Measurements from ENCODE around the gene PTH1R.

PTH1R gene

GRCh38 chr3:46893763-46894162, 16.2 kb downstream of the PTH1R start:
- POLR2A ChIA-PET = no interaction called here

DNA sequence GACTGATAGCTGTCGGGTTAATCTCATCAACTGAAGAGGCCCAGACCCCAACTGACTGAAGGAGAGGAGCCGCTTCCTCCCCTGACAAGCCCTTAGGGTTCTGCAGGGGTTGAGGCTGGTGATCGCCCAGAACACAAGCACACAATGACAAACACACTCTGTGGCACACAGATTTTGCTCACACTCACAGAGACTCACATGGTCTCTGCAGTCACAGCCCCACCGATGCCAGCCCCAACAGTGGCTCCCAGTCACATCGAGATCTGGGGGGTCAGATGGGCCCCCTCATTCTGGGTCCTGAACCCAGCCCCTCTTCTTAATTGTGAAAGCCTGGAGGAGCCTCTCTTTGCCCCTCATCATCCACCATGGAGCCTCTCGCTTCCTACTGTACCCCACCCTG, 16.7 kb downstream of the PTH1R start:
- POLR2A ChIA-PET = no interaction called here
- DNase-seq (ENCODE audit: extremely low spot score) = no peak
- TF ChIP-seq, protein P1, sequence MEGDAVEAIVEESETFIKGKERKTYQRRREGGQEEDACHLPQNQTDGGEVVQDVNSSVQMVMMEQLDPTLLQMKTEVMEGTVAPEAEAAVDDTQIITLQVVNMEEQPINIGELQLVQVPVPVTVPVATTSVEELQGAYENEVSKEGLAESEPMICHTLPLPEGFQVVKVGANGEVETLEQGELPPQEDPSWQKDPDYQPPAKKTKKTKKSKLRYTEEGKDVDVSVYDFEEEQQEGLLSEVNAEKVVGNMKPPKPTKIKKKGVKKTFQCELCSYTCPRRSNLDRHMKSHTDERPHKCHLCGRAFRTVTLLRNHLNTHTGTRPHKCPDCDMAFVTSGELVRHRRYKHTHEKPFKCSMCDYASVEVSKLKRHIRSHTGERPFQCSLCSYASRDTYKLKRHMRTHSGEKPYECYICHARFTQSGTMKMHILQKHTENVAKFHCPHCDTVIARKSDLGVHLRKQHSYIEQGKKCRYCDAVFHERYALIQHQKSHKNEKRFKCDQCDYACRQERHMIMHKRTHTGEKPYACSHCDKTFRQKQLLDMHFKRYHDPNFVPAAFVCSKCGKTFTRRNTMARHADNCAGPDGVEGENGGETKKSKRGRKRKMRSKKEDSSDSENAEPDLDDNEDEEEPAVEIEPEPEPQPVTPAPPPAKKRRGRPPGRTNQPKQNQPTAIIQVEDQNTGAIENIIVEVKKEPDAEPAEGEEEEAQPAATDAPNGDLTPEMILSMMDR (IDR thresholded peaks at IDR 0.05; ENCODE audit: control extremely low read depth, extremely low read depth, low read depth, missing control alignments) = no peak
- CTCF ChIA-PET = interaction anchor here (1.0 to 4.3 kb wide), 12 partner anchors 9 to 191 kb away, joined by 3 to 37 read pairs (median 7); no protein-coding TSS in a partner anchor

More at GRCh38 chr3:46893763-46894162, 16.2 kb downstream of the PTH1R start:
- TF ChIP-seq, protein P1 (IDR thresholded peaks at IDR 0.05; ENCODE audit: control extremely low read depth, extremely low read depth, low read depth, missing control alignments) = no peak
- CTCF ChIA-PET = interaction anchor here (0.7 to 4.3 kb wide), 7 partner anchors 16 to 186 kb away, joined by 3 to 37 read pairs (median 8); no protein-coding TSS in a partner anchor
- no peak for DNase-seq (ENCODE audit: extremely low spot score)

DNA sequence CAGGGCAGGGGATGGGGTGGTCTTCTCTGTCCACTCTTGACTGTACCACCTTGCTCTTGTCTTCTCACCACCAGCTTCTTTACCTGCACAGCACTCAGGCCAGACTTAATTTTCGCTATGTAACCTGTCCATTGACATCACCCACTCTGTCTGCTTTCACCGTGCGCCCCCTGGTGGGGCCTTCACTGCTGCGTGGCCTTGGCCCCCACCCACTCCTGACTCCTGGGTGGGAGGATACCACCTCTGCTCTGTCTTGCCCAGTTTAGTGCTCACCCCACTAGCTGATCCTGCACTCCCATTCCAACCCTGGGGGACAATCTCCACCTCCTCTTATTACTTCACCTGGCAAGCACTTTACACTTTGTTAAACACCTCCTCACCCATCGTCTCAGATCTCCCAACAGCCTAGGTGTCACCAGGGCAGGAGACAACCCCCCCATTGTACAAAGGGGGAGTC, 17.7 kb downstream of the PTH1R start:
- DNase-seq (ENCODE audit: extremely low spot score) = peak; percentile 82
- CTCF ChIA-PET = interaction anchor here (0.6 to 4.3 kb wide), 27 partner anchors 9 to 475 kb away, joined by 3 to 37 read pairs (median 4); partner anchors contain the start of gene ALS2CL
- POLR2A ChIA-PET = no interaction called here
- TF ChIP-seq, protein P1 (IDR thresholded peaks at IDR 0.05; ENCODE audit: control extremely low read depth, extremely low read depth, low read depth, missing control alignments) = peak; percentile 83

DNA sequence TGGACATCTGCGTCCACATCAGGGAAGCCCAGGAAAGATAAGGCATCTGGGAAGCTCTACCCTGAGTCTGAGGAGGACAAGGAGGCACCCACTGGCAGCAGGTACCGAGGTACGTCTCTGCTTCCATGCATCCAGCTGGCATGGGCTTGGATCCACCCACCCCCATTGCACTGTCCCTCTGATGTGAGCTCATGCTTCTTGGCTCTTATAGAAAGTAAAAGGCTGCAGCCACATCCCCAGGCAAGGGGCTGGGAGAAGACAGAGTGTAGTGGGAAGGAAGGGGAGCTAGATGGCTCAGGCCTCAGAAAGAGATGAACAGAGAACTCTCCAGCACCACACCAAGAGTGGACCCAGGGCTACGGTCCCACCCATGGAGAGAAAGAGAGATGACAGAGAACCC, 18.2 kb downstream of the PTH1R start:
- no peak for DNase-seq (ENCODE audit: extremely low spot score)
- CTCF ChIA-PET = interaction anchor here (0.9 to 4.3 kb wide), 19 partner anchors 8 to 474 kb away, joined by 3 to 37 read pairs (median 4); no protein-coding TSS in a partner anchor
- TF ChIP-seq, protein P1 (IDR thresholded peaks at IDR 0.05; ENCODE audit: control extremely low read depth, extremely low read depth, low read depth, missing control alignments) = no peak
- POLR2A ChIA-PET = no interaction called here

DNA sequence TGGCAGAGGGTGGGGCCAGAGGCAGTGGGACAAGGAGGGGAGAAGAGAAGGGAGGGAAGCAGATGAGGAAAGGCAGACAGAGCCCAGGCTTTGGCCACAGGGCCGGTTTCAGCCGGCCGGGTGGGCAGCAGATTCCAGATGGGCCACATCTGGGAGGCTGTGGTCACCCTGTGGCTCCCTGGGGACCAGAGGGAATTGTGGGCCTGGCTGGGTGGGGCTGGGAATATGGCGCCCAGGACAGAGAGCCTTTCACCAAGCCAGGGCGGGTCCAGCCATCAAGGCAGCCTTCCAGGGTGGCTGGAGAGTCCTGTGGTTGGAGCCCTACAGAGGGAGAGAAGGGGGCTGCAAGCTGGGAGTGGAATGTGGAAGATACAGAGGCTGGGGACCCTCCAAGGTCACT, 18.9 kb downstream of the PTH1R start:
- ChIA-PET CTCF (interaction anchor here (1.0 to 4.3 kb wide), 11 partner anchors 11 to 193 kb away, joined by 3 to 37 read pairs (median 8); no protein-coding TSS in a partner anchor), POLR2A (no interaction called here)
- no peak for DNase-seq (ENCODE audit: extremely low spot score)
- TF ChIP-seq, protein P1 (IDR thresholded peaks at IDR 0.05; ENCODE audit: control extremely low read depth, extremely low read depth, low read depth, missing control alignments) = no peak

DNA sequence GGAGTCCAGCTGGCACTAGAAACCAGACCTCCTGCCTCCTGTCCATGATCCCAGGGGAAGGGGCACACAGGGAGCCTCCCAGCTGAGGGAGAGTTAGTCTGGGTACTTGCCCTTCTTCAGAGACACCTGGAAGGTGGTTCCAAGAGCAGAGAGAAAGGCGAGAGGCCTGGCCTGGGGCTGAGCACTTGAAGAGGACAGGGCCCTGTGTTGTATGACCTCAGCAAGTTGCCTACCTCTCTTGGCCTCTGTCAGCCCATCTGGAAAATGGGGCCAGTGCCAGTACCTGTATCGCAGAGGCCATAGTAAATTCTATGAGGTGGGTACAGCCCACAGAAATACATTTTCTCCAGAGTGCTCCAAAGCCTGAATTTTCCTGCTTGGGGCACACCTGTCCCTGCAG, 19.5 kb downstream of the PTH1R start:
- CTCF ChIA-PET = interaction anchor here (1.1 kb wide), 1 partner anchor 37 kb away, joined by 3 read pairs; no protein-coding TSS in a partner anchor
- POLR2A ChIA-PET = no interaction called here

More for the DNA sequence above, 19.5 kb downstream of the PTH1R start:
- TF ChIP-seq, protein P1 (IDR thresholded peaks at IDR 0.05; ENCODE audit: control extremely low read depth, extremely low read depth, low read depth, missing control alignments) = no peak
- DNase-seq (ENCODE audit: extremely low spot score) = no peak

All from GM10248 (cell line).